COLO829 (cell line): Measurements from ENCODE around the gene CEP43.
A peak's percentile ranks its signal among the peaks of the same experiment; 100 is the strongest.

Experiments
- DNase-seq: peaks from one replicate; pipeline ENCODE4 v3.0.0; 2012; ENCODE audit warnings: low spot score

CEP43 gene

GRCh38 chr6:167013067-167013466, 13.9 kb downstream of the CEP43 start:
- no peak for DNase-seq

- no peak for DNase-seq
These were observed 14.7 kb downstream of the CEP43 start for GRCh38 chr6:167013946-167014345.

- DNase-seq, result no peak
These were observed 16.1 kb downstream of the CEP43 start for GRCh38 chr6:167015302-167015701.

- DNase-seq, result no peak
These were observed 21.0 kb downstream of the CEP43 start for GRCh38 chr6:167020206-167020605.

GRCh38 chr6:167027308-167027707, 28.1 kb downstream of the CEP43 start:
- no peak for DNase-seq

GRCh38 chr6:167027772-167028171, 28.6 kb downstream of the CEP43 start:
- no peak for DNase-seq

GRCh38 chr6:167030222-167031072, 31.2 kb downstream of the CEP43 start:
- DNase-seq, result no peak

GRCh38 chr6:167031082-167031709, 32.0 kb downstream of the CEP43 start:
- DNase-seq, result peak; percentile 87

- no peak for DNase-seq
These were observed 34.9 kb downstream of the CEP43 start for GRCh38 chr6:167034056-167034455.

- no peak for DNase-seq
These were observed 38.6 kb downstream of the CEP43 start for GRCh38 chr6:167037762-167038161.

- DNase-seq, result no peak
These were observed 45.5 kb downstream of the CEP43 start for GRCh38 chr6:167044696-167045095.

- DNase-seq, result no peak
These were observed 46.8 kb downstream of the CEP43 start for GRCh38 chr6:167045828-167046580.

- no peak for DNase-seq
These were observed 47.8 kb downstream of the CEP43 start for GRCh38 chr6:167046861-167047495.

- no peak for DNase-seq
These were observed 48.4 kb downstream of the CEP43 start for GRCh38 chr6:167047554-167047953.
